NCI-H1436 treated with DMSO at 0.1 percent for 48 hours (cell line): ENCODE results near the gene AMH.
A peak's percentile ranks its signal among the peaks of the same experiment; 100 is the strongest.
"Not testable (repeated sequence)": the region's sequence is repeated elsewhere in the genome, so short reads cannot be mapped to it uniquely, and the experiment has no call there.

ENCODE experiments used
- DNase-seq: peaks from one replicate; lab custom pipeline; 2025; lab: John Stamatoyannopoulos, UW

AMH gene

GRCh38 chr19:2270423-2271233 lies 21.5 kb downstream of the AMH start:
- DNase-seq: no peak

GRCh38 chr19:2271234-2272103 lies 22.3 kb downstream of the AMH start:
- no peak for DNase-seq

DNA sequence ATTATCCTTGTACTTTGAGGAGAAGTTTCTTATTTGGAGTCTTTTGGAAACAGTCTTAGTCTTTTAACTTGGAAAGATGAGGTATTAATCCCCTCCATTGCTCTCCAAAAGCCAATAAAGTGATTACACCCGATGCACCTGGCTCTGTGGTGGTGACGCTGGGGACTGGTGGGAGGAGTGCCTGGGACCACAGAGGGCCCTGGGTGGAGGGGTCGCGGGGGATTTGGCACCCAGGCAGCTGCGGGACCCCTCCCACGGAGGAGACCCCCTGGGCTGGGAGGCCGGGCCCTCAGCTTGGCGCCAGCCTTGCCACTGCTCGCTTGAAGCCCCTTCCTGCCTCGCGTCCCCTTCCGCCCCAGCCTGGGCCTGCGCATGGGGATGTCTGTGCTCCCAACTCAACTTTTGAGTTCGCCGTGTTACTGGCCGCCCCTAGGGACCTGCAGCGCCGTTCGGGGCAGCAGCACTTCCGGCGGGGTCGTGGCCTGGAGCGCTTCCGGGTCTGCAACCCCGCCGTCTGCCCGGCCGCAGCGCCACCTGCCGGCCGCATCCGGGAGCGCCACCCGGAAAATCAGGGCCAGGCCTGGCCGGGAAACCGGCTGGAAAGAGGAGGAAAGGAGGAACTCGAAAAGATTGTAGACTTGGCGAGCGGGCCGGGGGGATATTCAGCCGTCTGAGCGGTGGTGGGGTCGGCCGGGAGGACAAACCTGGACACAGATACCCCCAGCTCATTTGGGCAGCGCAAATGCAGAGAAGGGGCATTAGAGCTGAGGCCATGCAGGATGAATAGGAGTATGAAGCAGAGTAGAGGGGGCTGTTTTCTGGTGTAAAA lies 24.4 kb downstream of the AMH start:
- DNase-seq: peak; percentile 35

DNA sequence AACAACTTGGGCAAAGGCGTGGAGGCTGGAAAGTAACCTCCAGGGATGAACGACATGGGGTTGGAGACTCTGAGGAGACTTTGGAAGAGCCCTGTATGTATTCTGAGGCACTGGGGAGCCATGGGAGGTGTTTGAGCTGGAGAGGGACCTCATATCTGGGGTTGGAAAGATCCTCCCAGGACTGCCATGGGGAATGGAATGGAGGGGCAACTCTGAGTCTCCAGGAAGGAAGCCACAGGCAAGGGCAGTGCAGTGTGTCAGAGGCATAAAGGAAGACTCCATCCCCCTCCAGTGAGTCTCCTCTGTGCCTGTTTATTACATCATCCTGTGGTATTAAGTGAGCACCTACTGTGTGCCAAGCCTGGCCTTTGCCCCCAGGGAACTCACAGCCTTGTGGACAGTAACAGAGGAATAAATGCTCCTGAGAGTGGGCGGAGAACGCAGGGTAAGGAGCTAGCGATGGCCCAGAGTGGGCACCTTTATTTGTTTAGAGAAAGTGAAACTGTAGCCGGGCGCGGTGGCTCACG lies 25.1 kb downstream of the AMH start:
- DNase-seq: no peak

- no peak for DNase-seq
Observed at GRCh38 chr19:2274931-2275535, 25.9 kb downstream of the AMH start.

GRCh38 chr19:2275588-2276428 lies 26.7 kb downstream of the AMH start:
- no peak for DNase-seq

GRCh38 chr19:2276429-2276986 lies 27.4 kb downstream of the AMH start:
- no peak for DNase-seq

DNA sequence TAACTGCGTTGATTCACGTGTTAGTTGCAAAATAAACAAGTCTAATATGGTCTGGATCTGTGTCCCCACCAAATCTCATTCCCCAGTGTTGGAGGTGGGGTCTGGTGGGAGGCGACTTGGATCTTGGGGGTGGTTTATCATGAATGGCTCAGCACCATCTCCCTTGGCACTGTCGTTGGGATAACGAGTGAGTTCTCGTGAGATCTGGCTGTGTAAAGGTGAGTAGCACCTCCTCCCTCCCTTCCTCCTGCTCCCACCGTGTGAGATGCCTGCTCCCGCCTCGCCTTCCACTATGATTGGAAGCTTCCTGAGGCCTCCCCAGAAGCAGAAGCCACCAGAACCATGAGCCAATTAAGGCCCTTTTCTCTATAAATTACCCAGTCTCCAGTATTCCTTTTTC lies 28.0 kb downstream of the AMH start:
- DNase-seq: no peak

GRCh38 chr19:2278459-2279158 lies 29.5 kb downstream of the AMH start:
- no peak for DNase-seq

GRCh38 chr19:2280633-2281264 lies 31.6 kb downstream of the AMH start:
- DNase-seq: no peak

DNA sequence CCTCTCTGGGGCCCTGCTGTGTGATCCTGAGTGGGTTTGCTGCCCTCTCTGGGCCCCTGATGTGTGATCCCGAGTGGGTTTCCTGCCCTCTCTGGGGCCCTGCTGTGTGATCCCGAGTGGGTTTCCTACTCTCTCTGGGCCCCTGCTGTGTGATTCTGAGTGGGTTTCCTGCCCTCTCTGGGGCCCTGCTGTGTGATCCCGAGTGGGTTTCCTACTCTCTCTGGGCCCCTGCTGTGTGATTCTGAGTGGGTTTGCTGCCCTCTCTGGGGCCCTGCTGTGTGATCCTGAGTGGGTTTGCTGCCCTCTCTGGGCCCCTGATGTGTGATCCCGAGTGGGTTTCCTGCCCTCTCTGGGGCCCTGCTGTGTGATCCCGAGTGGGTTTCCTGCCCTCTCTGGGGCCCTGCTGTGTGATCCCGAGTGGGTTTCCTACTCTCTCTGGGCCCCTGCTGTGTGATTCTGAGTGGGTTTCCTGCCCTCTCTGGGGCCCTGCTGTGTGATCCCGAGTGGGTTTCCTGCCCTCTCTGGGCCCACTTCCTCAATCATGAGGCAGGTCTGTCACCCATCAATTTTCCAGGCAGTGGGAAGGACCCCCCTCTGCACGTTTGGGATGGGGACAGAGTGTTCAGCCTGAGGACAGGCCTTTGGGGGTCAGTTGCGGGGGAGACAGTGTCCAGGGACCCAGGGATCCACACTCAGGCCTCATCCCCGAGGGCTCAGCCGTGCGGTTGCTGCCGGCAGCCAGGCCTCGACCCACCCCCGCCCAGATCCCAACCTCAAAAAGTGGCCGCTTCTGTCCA lies 32.3 kb downstream of the AMH start:
- DNase-seq: not testable (repeated sequence)

DNA sequence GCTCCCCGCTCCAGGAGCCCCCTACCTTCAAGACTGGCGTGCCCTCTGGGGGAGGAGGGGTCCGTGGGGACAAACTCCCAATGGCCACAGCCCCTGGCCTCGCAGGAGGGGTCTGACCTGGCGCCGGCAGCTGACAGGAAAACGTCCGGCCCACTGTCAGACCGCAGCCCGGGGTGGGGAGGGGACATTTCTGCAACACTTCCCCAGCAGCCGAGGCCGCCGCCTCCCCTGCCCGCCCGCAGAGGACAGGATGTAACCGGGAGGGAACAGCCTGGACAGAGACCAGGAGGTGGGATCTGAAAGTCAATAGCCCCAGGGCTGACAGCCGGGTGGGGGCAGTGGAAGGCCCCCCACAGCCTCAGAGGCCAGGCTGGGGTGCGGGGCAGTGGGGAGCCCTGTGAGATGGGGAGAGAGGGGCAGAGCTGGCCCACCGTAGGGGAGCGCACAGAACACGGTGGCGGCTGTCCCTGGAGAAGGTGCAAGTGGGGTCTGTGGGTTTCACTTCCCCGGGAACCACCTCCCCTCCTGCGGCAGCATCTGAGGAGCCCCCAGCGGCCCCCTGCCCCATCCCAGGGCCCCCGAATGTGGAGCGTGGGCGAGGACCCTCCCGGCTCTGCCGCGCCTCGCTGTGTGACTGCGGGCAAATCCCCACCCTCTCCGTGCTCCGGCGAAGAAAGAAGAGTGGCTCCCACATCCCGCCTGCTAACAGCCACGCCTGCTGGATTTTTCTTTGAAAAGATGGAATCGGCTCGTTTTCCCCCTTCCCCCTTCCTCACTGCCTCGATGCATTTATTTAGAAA lies 33.1 kb downstream of the AMH start, which contains the start of gene PEAK3:
Gene PEAK3, minus strand, starts transcription at position 114 of the 800 bp plus-strand sequence. CDS start 1,244 bp downstream, outside the sequence.
- DNase-seq: no peak

- no peak for DNase-seq
Observed at GRCh38 chr19:2282862-2283237, 33.7 kb downstream of the AMH start.

DNA sequence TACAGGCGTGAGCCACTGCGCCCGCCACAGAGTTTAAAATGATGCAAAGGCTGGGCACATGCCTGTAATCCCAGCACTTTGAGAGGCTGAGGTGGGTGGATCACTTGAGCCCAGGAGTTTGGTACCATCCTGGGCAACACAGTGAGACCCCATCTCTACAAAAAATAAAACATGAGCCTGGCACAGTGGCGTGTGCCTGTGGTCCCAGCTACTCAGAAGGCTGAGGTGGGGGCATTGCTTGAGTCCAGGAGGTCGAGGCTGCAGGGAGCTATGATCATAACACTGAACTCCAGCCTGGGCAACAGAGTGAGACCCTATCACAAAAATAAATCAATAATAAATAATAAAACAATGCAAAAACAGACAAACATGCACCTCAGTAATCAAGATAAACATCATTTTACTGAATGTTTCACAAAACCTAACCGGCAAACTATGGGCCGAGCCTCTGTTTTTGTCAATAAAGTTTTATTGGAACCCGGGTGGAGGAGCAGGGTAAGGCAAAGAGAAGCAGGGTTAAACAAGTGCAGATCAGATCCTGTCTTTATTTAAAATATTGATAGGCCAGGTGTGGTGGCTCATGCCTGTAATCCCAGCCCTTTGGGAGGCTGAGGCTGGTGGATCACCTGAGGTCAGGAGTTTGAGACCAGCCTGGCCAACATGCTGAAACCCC lies 34.8 kb downstream of the AMH start:
- no peak for DNase-seq

GRCh38 chr19:2286402-2287140 lies 37.4 kb downstream of the AMH start:
- no peak for DNase-seq
